Stimulated activated CD4-positive, alpha-beta T cell treated with anti-CD3 and anti-CD28 coated beads, Interleukin-2, amount 100 ng/mL, for 4 hours (primary cell): Measurements from ENCODE around the gene NTN1.

Source experiments
- DNase-seq: peaks from one replicate; pipeline ENCODE4 v3.0.0-alpha.2; 2020; ENCODE audit warnings: low read depth

The NTN1 gene

DNA sequence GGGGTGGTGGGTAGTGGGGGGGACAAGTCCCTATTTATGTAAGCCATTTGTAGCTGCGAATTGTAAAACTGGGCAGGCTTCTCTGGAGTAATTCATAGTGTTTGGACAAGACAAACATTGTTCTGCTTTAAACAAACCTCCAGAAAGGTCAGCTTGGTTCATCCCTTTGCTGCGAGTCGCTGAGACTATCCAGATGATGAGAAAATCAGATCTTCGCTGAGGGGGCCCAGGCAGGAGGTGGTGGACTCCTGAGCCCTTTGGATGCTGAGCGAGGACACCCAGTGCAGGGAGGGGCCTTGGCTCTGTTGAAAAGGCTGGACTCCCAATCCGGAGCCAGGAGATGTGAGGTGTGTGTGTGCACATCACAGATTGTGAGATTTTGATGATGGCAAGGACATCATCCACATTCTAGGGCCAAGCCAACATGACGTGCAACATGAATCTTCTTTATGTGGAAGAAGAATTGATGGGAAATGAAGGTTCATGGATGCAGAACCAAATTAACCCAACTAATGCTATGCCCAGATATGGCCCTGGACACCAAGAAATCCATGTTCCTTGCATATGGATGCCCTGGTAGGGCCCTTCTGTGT lies 15.0 kb upstream of the NTN1 start:
- DNase-seq, result no peak

DNA sequence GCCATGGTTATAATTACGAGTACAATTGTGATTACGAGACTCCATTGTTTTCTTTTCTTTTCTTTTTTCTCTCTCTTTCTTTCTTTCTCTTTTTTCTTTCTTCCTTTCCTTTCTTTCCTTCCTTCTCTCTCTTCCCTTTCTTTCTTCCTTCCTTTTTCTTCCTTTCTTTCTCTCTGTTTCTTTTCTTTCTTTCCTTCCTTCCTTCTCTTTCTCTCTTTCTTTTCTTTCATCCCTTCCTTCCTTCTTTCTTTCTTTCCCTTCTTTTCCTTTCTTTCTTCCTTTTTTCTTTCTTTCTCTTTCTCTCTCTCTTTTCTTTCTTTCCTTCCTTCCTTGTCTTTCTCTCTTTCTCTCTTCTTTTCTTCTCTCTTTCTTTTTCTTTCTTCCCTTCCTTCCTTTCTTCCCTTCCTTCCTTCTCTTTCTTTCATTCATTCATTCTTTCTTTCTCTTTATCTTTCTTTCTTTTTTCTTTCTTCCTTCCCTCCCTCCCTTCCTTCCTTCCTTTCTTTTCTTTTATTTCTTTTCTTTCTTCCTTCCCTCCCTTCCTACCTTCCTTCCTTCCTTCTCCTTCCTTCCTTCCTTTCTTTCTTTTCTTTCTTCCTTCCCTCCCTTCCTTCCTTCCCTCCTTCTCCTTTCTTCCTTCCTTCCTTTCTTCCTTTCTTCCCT lies 14.1 kb upstream of the NTN1 start:
- DNase-seq, result no peak

DNA sequence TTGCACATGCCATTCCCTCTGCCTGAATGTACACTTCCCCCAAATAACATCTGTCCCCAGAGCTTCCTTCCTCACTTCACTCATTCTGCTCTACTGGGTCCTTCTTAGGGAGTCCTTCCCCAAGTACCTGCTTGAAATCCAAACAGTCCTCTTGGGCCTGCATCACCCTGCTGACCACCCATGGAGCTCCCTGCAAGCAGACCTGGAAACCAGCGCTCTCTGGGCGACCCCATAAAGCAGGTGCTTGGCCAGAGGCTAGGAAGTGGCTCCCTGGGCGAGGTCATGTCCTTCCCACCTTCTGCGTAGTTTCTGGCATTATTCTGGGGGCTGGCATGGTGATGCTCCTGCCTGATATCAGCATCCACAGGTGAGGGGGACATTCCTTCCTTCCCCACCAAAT lies 12.2 kb upstream of the NTN1 start:
- DNase-seq, result no peak

DNA sequence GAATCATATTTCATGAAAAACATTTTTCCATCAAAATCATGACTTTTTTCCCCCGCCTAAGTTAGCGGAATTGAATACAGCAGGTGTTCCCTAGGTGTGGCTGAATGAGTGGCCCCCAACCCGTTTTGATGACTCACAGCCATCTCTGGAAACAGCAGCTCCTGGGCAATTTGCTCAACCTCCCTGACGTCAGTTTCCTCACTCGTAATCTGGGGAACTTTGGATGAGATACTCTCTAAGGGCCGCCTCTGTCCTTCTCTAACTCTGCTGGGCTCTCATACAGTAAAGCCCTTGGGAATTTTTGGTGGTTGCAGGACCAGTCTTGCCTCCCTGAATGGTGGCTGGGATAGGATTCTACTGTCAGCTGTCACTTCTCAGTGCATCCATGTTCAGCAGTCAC lies 11.6 kb upstream of the NTN1 start:
- DNase-seq, result no peak

- no peak for DNase-seq
Measured at GRCh38 chr17:9011001-9011400, 10.3 kb upstream of the NTN1 start.

DNA sequence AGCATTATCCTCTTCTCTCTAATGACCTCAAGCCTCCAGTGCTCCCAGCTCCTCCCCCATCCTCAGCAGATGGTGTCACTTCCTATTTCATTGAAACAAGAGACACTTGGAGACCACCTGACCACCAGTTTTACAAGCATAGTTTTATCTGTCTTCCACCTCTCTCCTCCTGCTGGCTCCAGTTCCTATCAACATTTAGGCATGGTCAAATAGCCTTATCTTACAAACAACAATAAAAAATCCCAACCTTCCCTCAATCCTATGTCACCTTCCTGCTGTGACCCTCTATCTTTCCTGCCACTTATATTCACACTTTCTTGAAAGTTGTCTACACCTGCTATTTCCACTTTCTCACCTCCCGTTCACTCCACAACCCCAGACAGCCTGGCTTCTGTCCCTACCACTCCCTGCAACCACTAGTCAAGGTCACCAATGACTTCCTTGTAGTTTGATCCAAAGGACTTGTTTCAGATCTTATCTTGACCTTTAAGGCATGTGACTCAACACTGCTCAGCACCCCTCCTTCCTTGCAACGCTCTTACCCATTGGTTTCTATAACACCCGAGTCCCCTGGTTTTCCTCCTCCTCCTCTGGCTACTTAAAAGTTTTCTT lies 4.3 kb upstream of the NTN1 start:
- no peak for DNase-seq

DNA sequence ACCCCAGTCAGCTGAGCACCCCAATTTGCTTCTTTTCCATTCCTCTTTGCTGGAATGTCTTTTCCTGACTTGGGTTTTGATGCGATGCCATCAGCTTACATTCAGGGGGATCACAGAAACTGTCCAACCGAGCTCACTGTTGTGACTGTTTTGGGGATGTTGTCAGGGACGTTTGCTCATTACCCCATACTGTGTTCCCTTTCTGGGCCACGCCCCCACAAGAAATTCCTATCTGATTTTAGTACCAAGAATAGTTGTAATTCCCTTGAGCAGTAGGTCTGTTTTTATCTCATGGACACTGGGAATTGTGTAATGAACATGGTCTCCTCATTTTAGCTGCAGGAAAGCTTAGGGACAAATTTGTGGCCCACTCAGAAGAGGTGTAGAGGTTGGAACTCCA lies 2.6 kb upstream of the NTN1 start:
- no peak for DNase-seq

GRCh38 chr17:9020096-9020823 lies 1.1 kb upstream of the NTN1 start:
- DNase-seq, result no peak

- no peak for DNase-seq
Measured at GRCh38 chr17:9020824-9021157, 519 bp upstream of the NTN1 start.

DNA sequence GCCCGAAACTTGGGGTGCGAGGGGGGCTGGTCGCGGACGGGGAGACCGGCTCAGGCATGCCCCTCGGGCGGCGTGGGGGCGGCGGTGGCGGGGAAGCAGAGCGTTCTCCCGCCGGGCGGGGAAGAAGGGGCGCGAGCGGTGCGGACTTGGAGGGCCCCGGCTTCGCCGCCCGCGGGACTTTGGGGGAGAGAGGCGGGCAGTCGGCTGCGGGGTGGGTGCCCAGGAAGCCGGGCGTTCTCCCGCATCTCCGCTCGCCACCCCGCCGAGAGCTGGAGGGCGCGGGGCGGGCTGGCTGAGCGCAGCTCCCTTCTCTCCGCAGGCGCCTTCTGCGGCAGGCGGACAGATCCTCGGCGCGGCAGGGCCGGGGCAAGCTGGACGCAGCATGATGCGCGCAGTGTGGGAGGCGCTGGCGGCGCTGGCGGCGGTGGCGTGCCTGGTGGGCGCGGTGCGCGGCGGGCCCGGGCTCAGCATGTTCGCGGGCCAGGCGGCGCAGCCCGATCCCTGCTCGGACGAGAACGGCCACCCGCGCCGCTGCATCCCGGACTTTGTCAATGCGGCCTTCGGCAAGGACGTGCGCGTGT lies 772 bp downstream of the NTN1 start:
- DNase-seq, result no peak

DNA sequence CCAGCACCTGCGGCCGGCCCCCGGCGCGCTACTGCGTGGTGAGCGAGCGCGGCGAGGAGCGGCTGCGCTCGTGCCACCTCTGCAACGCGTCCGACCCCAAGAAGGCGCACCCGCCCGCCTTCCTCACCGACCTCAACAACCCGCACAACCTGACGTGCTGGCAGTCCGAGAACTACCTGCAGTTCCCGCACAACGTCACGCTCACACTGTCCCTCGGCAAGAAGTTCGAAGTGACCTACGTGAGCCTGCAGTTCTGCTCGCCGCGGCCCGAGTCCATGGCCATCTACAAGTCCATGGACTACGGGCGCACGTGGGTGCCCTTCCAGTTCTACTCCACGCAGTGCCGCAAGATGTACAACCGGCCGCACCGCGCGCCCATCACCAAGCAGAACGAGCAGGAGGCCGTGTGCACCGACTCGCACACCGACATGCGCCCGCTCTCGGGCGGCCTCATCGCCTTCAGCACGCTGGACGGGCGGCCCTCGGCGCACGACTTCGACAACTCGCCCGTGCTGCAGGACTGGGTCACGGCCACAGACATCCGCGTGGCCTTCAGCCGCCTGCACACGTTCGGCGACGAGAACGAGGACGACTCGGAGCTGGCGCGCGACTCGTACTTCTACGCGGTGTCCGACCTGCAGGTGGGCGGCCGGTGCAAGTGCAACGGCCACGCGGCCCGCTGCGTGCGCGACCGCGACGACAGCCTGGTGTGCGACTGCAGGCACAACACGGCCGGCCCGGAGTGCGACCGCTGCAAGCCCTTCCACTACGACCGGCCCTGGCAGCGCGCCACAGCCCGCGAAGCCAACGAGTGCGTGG lies 1.5 kb downstream of the NTN1 start:
- no peak for DNase-seq

DNA sequence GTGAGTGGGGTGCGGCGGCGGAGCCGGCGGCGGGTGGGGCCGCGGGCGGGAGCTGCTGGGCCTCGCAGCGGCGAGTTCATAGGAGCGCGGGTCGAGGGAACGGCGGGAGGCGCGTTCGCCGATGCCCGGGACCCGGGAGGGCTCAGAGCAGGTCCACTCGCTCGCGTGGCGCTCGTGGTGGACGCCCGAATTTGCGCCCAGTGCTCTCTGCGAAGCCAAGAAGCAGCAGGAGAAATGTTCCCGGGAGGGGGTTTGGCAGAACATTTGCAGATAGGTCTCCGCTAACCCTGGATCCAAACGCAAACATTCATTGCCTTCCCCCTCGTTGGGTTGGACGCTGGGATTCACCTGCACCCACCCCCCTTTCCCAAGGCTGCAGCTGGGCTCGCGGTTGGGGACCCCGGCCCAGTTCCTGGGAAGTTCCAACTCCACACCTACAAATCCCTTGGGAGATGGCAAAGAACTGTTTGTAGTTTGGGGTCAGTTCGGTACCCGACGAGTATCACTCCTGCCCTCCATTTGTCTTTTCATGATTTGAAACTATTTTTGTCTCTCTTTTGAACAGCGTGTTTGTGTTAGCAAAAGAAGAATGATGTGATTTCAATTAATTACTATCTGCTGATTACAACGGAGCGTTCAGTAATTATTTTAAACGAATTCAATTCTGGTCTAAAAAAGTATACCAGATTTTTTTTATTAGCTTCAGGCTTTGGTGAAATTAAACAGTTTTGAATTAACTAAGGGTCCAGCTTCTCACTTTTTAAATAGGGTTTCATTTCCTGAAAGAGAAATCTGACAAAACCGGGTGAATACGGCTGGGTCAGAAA lies 2.3 kb downstream of the NTN1 start:
- no peak for DNase-seq

GRCh38 chr17:9024497-9024896 lies 3.2 kb downstream of the NTN1 start:
- no peak for DNase-seq

- no peak for DNase-seq
Measured at GRCh38 chr17:9026741-9027140, 5.4 kb downstream of the NTN1 start.

GRCh38 chr17:9028202-9028987 lies 7.1 kb downstream of the NTN1 start:
- DNase-seq, result no peak

- DNase-seq, result no peak
Measured at GRCh38 chr17:9028988-9029570, 7.8 kb downstream of the NTN1 start.

GRCh38 chr17:9032151-9032550 lies 10.8 kb downstream of the NTN1 start:
- DNase-seq, result no peak

DNA sequence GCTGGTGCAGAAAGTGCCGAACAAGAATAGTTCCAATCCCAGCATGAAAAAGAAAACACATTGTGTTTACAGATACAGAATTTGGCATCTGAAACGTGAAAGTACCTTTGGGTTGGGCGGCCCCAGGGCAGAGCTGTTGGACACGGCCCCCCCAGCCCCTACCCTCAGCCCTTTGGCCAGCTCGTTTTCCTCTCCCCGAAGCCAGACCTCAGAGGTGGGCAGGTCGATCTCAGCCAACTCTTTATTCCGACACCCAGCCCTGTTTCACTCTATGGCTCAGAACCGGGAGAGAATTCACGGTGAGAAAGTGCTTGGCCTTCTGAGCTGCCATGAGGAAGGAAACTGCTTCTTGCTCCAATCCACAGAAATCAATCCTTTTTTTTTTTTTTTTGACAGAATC lies 11.3 kb downstream of the NTN1 start:
- no peak for DNase-seq

- DNase-seq, result no peak
Measured at GRCh38 chr17:9035249-9035648, 13.9 kb downstream of the NTN1 start.

DNA sequence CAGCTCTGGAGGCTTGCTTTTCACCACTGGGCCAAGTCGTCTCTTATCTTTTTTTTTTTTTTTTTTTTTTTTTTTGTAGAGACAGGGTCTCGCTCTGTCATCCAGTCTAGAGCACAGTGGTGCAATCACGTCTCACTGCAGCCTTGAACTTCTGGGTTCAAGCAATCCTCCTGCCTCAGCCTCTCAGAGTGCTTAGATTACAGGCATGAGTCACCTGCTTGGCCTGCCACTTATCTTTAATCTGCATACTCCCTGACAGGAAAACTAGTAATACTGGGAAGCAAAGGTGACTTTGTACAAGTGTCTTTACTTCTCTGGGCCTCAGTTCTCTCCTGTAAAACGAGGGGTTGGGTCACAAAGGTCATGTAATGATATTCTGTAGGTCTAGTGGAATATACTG lies 15.0 kb downstream of the NTN1 start:
- DNase-seq, result no peak
